Calu3 (cell line): ENCODE data around the gene CMTM1. TPM values are rescaled to one million over a fixed set of nuclear protein-coding genes. Genes with fewer than 3 reads are reported as not detected.

Experiments
- BruUV-seq: library from RNA; stranded (reverse); fragments of 400-500 nt; replicated peaks from 2 replicates; lab custom pipeline; 2021; lab: Mats Ljungman, UMichigan
- CTCF ChIA-PET: fragments of 300-600 bp; sonication (Branson Sonifier 250); formaldehyde crosslinking; loops from one replicate; lab custom pipeline; 2022; ENCODE audit warnings: antibody characterized with exemption; lab: Charles Lee
- DNase-seq: peaks from one replicate; pipeline ENCODE4 v3.0.0; 2022
- H3K27ac Mint-ChIP-seq: one replicate; pipeline ENCODE4 v1.8.0; 2022; ENCODE audit warnings: mixed read lengths; ENCODE audit not compliant: unreplicated experiment
- H3K27me3 Mint-ChIP-seq: one replicate; pipeline ENCODE4 v1.8.0; 2022; ENCODE audit warnings: mixed read lengths; ENCODE audit not compliant: unreplicated experiment
- H3K36me3 Mint-ChIP-seq: one replicate; pipeline ENCODE4 v1.8.0; 2022; ENCODE audit warnings: mild to moderate bottlenecking, moderate library complexity, mixed read lengths; ENCODE audit not compliant: insufficient read depth, unreplicated experiment
- H3K4me1 Mint-ChIP-seq: one replicate; pipeline ENCODE4 v1.8.0; 2022; ENCODE audit warnings: mild to moderate bottlenecking, low read depth, mixed read lengths; ENCODE audit not compliant: unreplicated experiment
- H3K4me3 Mint-ChIP-seq: one replicate; pipeline ENCODE4 v1.8.0; 2022; ENCODE audit warnings: mild to moderate bottlenecking, low read depth, moderate library complexity, mixed read lengths; ENCODE audit not compliant: unreplicated experiment
- H3K9me3 Mint-ChIP-seq: one replicate; pipeline ENCODE4 v1.8.0; 2022; ENCODE audit warnings: low read depth, mixed read lengths; ENCODE audit not compliant: unreplicated experiment
- CTCF ChIP-seq: fragments of 200-600 bp; IDR thresholded peaks from one replicate; pipeline ENCODE4 v1.8.0; 2022; ENCODE audit warnings: antibody characterized with exemption; ENCODE audit not compliant: unreplicated experiment
- intact Hi-C: fragments of 100-400 bp; cut with micrococcal nuclease; formaldehyde crosslinking; loops from one replicate; pipeline ENCODE4 v1.10.0; 2022; ENCODE audit not compliant: unreplicated experiment
- total RNA-seq: library from RNA; stranded (reverse); gene quantifications from 2 replicates; pipeline ENCODE4 v1.2.3, GENCODE V29; 2022

Gene CMTM1
- total RNA-seq, 1 experiment from 2014 or later: 72.1 TPM

GRCh38 chr16:66574531-66574930 lies 8.3 kb downstream of the CMTM1 start:
- Mint-ChIP-seq H3K4me1 (peaks cover 5% of the 10 kb centered on the region), H3K36me3 (peaks cover 28% of the 10 kb centered on the region), H3K27ac (no peak overlapping the region), H3K4me3 (no peak overlapping the region), H3K9me3 (no peaks in the 10 kb centered on the region), H3K27me3 (no peaks in the 10 kb centered on the region)
- CTCF ChIA-PET: no interaction called here
- intact Hi-C loops: no loop called here
- no peak for DNase-seq
- no peak for TF ChIP-seq CTCF
- no TSS peak for BruUV-seq

GRCh38 chr16:66575060-66575459 lies 8.8 kb downstream of the CMTM1 start:
- no peaks in the 10 kb centered on the region for H3K9me3 Mint-ChIP-seq
- intact Hi-C loops: no loop called here
- no peaks in the 10 kb centered on the region for H3K27me3 Mint-ChIP-seq
- TF ChIP-seq CTCF: no peak
- CTCF ChIA-PET: interaction anchor here (0.6 to 1.1 kb wide), 3 partner anchors 12 to 168 kb away, joined by 3 to 4 read pairs (median 4); no protein-coding TSS in a partner anchor
- H3K4me3 Mint-ChIP-seq: no peak overlapping the region
- peaks cover 28% of the 10 kb centered on the region for H3K36me3 Mint-ChIP-seq
- DNase-seq: no peak
- BruUV-seq: no TSS peak
- no peak overlapping the region for H3K27ac Mint-ChIP-seq
- H3K4me1 Mint-ChIP-seq: peaks cover 7% of the 10 kb centered on the region

- no peaks in the 10 kb centered on the region for H3K9me3 Mint-ChIP-seq
- no peak for TF ChIP-seq CTCF
- H3K4me3 Mint-ChIP-seq: no peak overlapping the region
- intact Hi-C loops: no loop called here
- H3K36me3 Mint-ChIP-seq: peaks cover 21% of the 10 kb centered on the region
- H3K27ac Mint-ChIP-seq: no peak overlapping the region
- DNase-seq: no peak
- CTCF ChIA-PET: interaction anchor here (1.1 kb wide), 1 partner anchor 13 kb away, joined by 4 read pairs; no protein-coding TSS in a partner anchor
- no TSS peak for BruUV-seq
- no peaks in the 10 kb centered on the region for H3K27me3 Mint-ChIP-seq
- peaks cover 20% of the 10 kb centered on the region for H3K4me1 Mint-ChIP-seq
Measured at GRCh38 chr16:66576296-66576695, 10.1 kb downstream of the CMTM1 start.

- CTCF ChIA-PET: no interaction called here
Measured at GRCh38 chr16:66578651-66579531, 12.7 kb downstream of the CMTM1 start, which contains the start of gene CMTM2. Gene CMTM2, plus strand, starts transcription at chr16:66579463. Its CDS starts 145 bp downstream, at chr16:66579608.

More at GRCh38 chr16:66578651-66579531, 12.7 kb downstream of the CMTM1 start, which contains the start of gene CMTM2:
- peaks cover 5% of the 10 kb centered on the region for H3K36me3 Mint-ChIP-seq
- H3K9me3 Mint-ChIP-seq: no peaks in the 10 kb centered on the region
- no peaks in the 10 kb centered on the region for H3K27me3 Mint-ChIP-seq
- no peak for DNase-seq
- no TSS peak for BruUV-seq
- intact Hi-C loops: no loop called here
- TF ChIP-seq CTCF: no peak
- no peak within 1 kb of the TSS for H3K4me3 Mint-ChIP-seq
- no peak within 1 kb of the TSS for H3K27ac Mint-ChIP-seq
- H3K4me1 Mint-ChIP-seq: peaks cover 29% of the 10 kb centered on the region
